Muscle of leg (tissue), 11 donors: ENCODE data around the gene UBE2E2. TPM values are rescaled to one million over a fixed set of nuclear protein-coding genes. Genes with fewer than 3 reads are reported as not detected.
A peak's percentile ranks its signal among the peaks of the same experiment; 100 is the strongest.

Experiments
- DNase-seq: peaks from one replicate; pipeline ENCODE4 v3.0.0; 2013
- H3K27ac ChIP-seq: one replicate; pipeline ENCODE4 v1.5.1; 2013; ENCODE audit warnings: mild to moderate bottlenecking, low read length, control low read depth
- H3K27me3 ChIP-seq: one replicate; pipeline ENCODE4 v1.6.1; 2013; ENCODE audit warnings: low read length; ENCODE audit not compliant: control insufficient read depth, insufficient read depth
- H3K36me3 ChIP-seq: one replicate; pipeline ENCODE4 v1.6.1; 2013; ENCODE audit warnings: low read length; ENCODE audit not compliant: control insufficient read depth, insufficient read depth
- H3K4me1 ChIP-seq: one replicate; pipeline ENCODE4 v1.6.1; 2013; ENCODE audit warnings: low read length; ENCODE audit not compliant: control insufficient read depth, insufficient read depth
- H3K4me3 ChIP-seq: one replicate; pipeline ENCODE4 v1.5.1; 2013; ENCODE audit warnings: low read length, control low read depth
- H3K9me3 ChIP-seq: replicated peaks from 2 replicates; pipeline ENCODE4 v1.6.1; 2013; ENCODE audit warnings: low read depth, low read length; ENCODE audit not compliant: control insufficient read depth
- WGBS: methylation state at CpG from one replicate; pipeline ENCODE4 v1.1.5; 2013; ENCODE audit warnings: missing lambda C conversion rate; ENCODE audit not compliant: insufficient coverage; 5-methylcytosine and 5-hydroxymethylcytosine counted together
- polyA plus RNA-seq, 8 donors: library from polyadenylated mRNA; unstranded; fragments of 120-200 nt; gene quantifications; one replicate each; pipeline versions ENCODE4 v1.2.1 to v1.2.3, GENCODE V29; 2013; ENCODE audit warnings: inconsistent platforms in 1 of 8, low replicate concordance in 1 of 8; ENCODE audit not compliant: insufficient read length in 8 of 8, insufficient read depth in 1 of 8
- total RNA-seq: library from RNA; stranded (reverse); fragments of 120-200 nt; gene quantifications from one replicate; pipeline ENCODE4 v1.2.4, GENCODE V29; 2013

Gene UBE2E2
- total and polyA plus RNA-seq, 9 donors = 19.2 to 41.4 (median 35.1) TPM

GRCh38 chr3:23376516-23377248, 173.6 kb downstream of the UBE2E2 start:
- DNase-seq = no peak
- WGBS = 100% methylated on average over 2 of the region's 3 CpGs
- H3K4me3 ChIP-seq = no peak overlapping the region
- no peaks in the 10 kb centered on the region for H3K27me3 ChIP-seq
- H3K27ac ChIP-seq = no peak overlapping the region
- no peaks in the 10 kb centered on the region for H3K36me3 ChIP-seq
- no peaks in the 10 kb centered on the region for H3K9me3 ChIP-seq
- H3K4me1 ChIP-seq = no peaks in the 10 kb centered on the region

- H3K9me3 ChIP-seq = no peaks in the 10 kb centered on the region
- no peak overlapping the region for H3K4me3 ChIP-seq
- no peaks in the 10 kb centered on the region for H3K27me3 ChIP-seq
- no peak for DNase-seq
- no peaks in the 10 kb centered on the region for H3K36me3 ChIP-seq
- WGBS = no CpG with 5 or more reads among the region's 1 CpG
- H3K27ac ChIP-seq = no peak overlapping the region
- H3K4me1 ChIP-seq = no peaks in the 10 kb centered on the region
Observed at GRCh38 chr3:23377928-23378672, 175.0 kb downstream of the UBE2E2 start.

GRCh38 chr3:23383875-23384274, 180.7 kb downstream of the UBE2E2 start:
- no peak for DNase-seq
- no CpG with 5 or more reads among the region's 3 CpGs for WGBS
- H3K4me1 ChIP-seq = no peaks in the 10 kb centered on the region
- H3K27me3 ChIP-seq = no peaks in the 10 kb centered on the region
- H3K9me3 ChIP-seq = no peaks in the 10 kb centered on the region
- H3K36me3 ChIP-seq = no peaks in the 10 kb centered on the region
- no peak overlapping the region for H3K4me3 ChIP-seq
- H3K27ac ChIP-seq = no peak overlapping the region

GRCh38 chr3:23385327-23385726, 182.2 kb downstream of the UBE2E2 start:
- H3K27me3 ChIP-seq = no peaks in the 10 kb centered on the region
- peak; percentile 21 for DNase-seq
- H3K4me3 ChIP-seq = no peak overlapping the region
- H3K27ac ChIP-seq = no peak overlapping the region
- no peaks in the 10 kb centered on the region for H3K9me3 ChIP-seq
- WGBS = no CpG with 5 or more reads among the region's 1 CpG
- H3K4me1 ChIP-seq = no peaks in the 10 kb centered on the region
- no peaks in the 10 kb centered on the region for H3K36me3 ChIP-seq

GRCh38 chr3:23387286-23387918, 184.3 kb downstream of the UBE2E2 start:
- no peaks in the 10 kb centered on the region for H3K9me3 ChIP-seq
- no peak overlapping the region for H3K4me3 ChIP-seq
- H3K36me3 ChIP-seq = no peaks in the 10 kb centered on the region
- H3K4me1 ChIP-seq = no peaks in the 10 kb centered on the region
- no peaks in the 10 kb centered on the region for H3K27me3 ChIP-seq
- no peak overlapping the region for H3K27ac ChIP-seq
- no peak for DNase-seq
- 83% methylated on average over 1 of the region's 3 CpGs for WGBS

GRCh38 chr3:23389089-23389488, 186.0 kb downstream of the UBE2E2 start:
- Histone ChIP-seq H3K27me3 (no peaks in the 10 kb centered on the region), H3K36me3 (no peaks in the 10 kb centered on the region), H3K9me3 (no peaks in the 10 kb centered on the region), H3K27ac (no peak overlapping the region), H3K4me3 (no peak overlapping the region), H3K4me1 (no peaks in the 10 kb centered on the region)
- WGBS = no CpG with 5 or more reads among the region's 5 CpGs
- no peak for DNase-seq

- Histone ChIP-seq H3K27me3 (no peaks in the 10 kb centered on the region), H3K36me3 (no peaks in the 10 kb centered on the region), H3K4me1 (no peaks in the 10 kb centered on the region), H3K4me3 (no peak overlapping the region), H3K9me3 (no peaks in the 10 kb centered on the region), H3K27ac (no peak overlapping the region)
- 100% methylated on average over 1 of the region's 3 CpGs for WGBS
- DNase-seq = no peak
Observed at GRCh38 chr3:23389686-23390085, 186.6 kb downstream of the UBE2E2 start.

GRCh38 chr3:23390446-23390845, 187.3 kb downstream of the UBE2E2 start:
- H3K27me3 ChIP-seq = no peaks in the 10 kb centered on the region
- DNase-seq = no peak
- H3K4me3 ChIP-seq = no peak overlapping the region
- 82% methylated on average over 1 of the region's 2 CpGs for WGBS
- H3K36me3 ChIP-seq = no peaks in the 10 kb centered on the region
- H3K9me3 ChIP-seq = no peaks in the 10 kb centered on the region
- H3K27ac ChIP-seq = no peak overlapping the region
- no peaks in the 10 kb centered on the region for H3K4me1 ChIP-seq

- Histone ChIP-seq H3K4me3 (no peak overlapping the region), H3K36me3 (no peaks in the 10 kb centered on the region), H3K27ac (no peak overlapping the region), H3K27me3 (no peaks in the 10 kb centered on the region), H3K9me3 (no peaks in the 10 kb centered on the region), H3K4me1 (no peaks in the 10 kb centered on the region)
- DNase-seq = no peak
Observed at GRCh38 chr3:23390989-23391553, 187.9 kb downstream of the UBE2E2 start.

GRCh38 chr3:23395115-23395514, 192.0 kb downstream of the UBE2E2 start:
- Histone ChIP-seq H3K9me3 (no peaks in the 10 kb centered on the region), H3K27me3 (no peaks in the 10 kb centered on the region), H3K4me1 (no peaks in the 10 kb centered on the region), H3K4me3 (no peak overlapping the region), H3K27ac (no peak overlapping the region), H3K36me3 (no peaks in the 10 kb centered on the region)
- WGBS = no CpG with 5 or more reads among the region's 4 CpGs
- no peak for DNase-seq
